ENCODE data around the gene DCAF12L1. TPM values are rescaled to one million over a fixed set of nuclear protein-coding genes. Genes with fewer than 3 reads are reported as not detected.

Gene DCAF12L1
- total RNA-seq: not detected in 2 replicates

GRCh38 chrX:126552313-126553022 is at the start of gene DCAF12L1:
TSS of gene DCAF12L1 (minus strand) at chrX:126552814. CDS start at chrX:126552608, 206 bp downstream.

All from nasal cavity respiratory epithelium epithelial cell of viscerocranial mucosa (primary cell).